HepG2 (cell line): ENCODE results near the gene CHST2. TPM values are rescaled to one million over a fixed set of nuclear protein-coding genes. Genes with fewer than 3 reads are reported as not detected.

Source experiments
- ATAC-seq: fragments of 200-7000 bp; cut with Tn5 transposase; 3 replicates; pipeline ENCODE4 v1.9.1; 2020; ENCODE audit warnings: mild to moderate bottlenecking, moderate library complexity
- BruUV-seq: library from RNA; stranded (reverse); fragments of 400-500 nt; replicated peaks from 2 replicates; lab custom pipeline; 2021; lab: Mats Ljungman, UMichigan
- CTCF ChIA-PET: fragments of 300-600 bp; formaldehyde crosslinking; extraction: SDS; loops from one replicate; lab custom pipeline; 2021; ENCODE audit warnings: low total read pairs, inconsistent platforms, low intra/inter-chr PET ratio; lab: Yijun Ruan, JAX
- POLR2A ChIA-PET: fragments of 350-600 bp; sonication (Branson Sonifier 250); formaldehyde crosslinking; loops from one replicate; lab custom pipeline; 2020; ENCODE audit warnings: antibody characterized with exemption, inconsistent platforms; lab: Yijun Ruan, JAX
- DNase-seq: peaks from one replicate; pipeline ENCODE4 v3.0.0-alpha.2; 2015; ENCODE audit warnings: low spot score
- FAIRE-seq: peaks from 3 replicates; lab custom pipeline; 2011; peaks lifted over from hg19 to GRCh38; lab: Jason Lieb, UNC
- H2AFZ ChIP-seq: one replicate; pipeline ENCODE4 v1.6.1; 2011; ENCODE audit warnings: low read length, inconsistent platforms
- H3K27ac ChIP-seq: fragments of 300-600 bp; 3 replicates; pipeline ENCODE4 v1.8.0; 2011; ENCODE audit warnings: mixed run types, mild to moderate bottlenecking, mixed read lengths, low read length, inconsistent platforms; ENCODE audit not compliant: insufficient read depth; ENCODE audit errors: extremely low read length
- H3K27me3 ChIP-seq, 2 experiments: fragments of 200-600 bp in 1 of 2; 2 replicates in 1 of 2; 3 replicates in 1 of 2; pipeline versions ENCODE4 v1.6.0 to v1.8.0; 2011; ENCODE audit warnings: low read length in 2 of 2, mild to moderate bottlenecking in 2 of 2, moderate library complexity in 2 of 2, inconsistent platforms in 1 of 2; ENCODE audit not compliant: insufficient read depth in 2 of 2, control insufficient read depth in 1 of 2
- H3K36me3 ChIP-seq, 2 experiments: fragments of 200-600 bp in 1 of 2; replicated peaks in 1 of 2; 2 replicates in 1 of 2; 3 replicates in 1 of 2; pipeline versions ENCODE4 v1.5.1 to v1.8.0; 2011; ENCODE audit warnings: low read length in 2 of 2, inconsistent platforms in 1 of 2; ENCODE audit not compliant: insufficient read depth in 2 of 2, control insufficient read depth in 1 of 2
- H3K4me1 ChIP-seq: 2 replicates; pipeline ENCODE4 v1.5.1; 2012; ENCODE audit warnings: low read length, inconsistent platforms; ENCODE audit not compliant: insufficient read depth
- H3K4me2 ChIP-seq: 2 replicates; pipeline ENCODE4 v1.6.0; 2011; ENCODE audit warnings: low read depth, low read length, inconsistent platforms
- H3K4me3 ChIP-seq, 3 experiments: fragments of 200-600 bp in 1 of 3; sonication (generic), shearing (Covaris generic) in 1 of 3; replicated peaks in 1 of 3; 2 replicates each; pipeline ENCODE4 v1.5.1; 2011 to 2016; ENCODE audit warnings: low read length in 3 of 3, inconsistent platforms in 2 of 3, low read depth in 2 of 3, mild to moderate bottlenecking in 2 of 3, control low read depth in 1 of 3, mixed read lengths in 1 of 3; ENCODE audit not compliant: insufficient read depth in 1 of 3
- H3K79me2 ChIP-seq: one replicate; pipeline ENCODE4 v1.6.1; 2011; ENCODE audit warnings: low read length, inconsistent platforms; ENCODE audit not compliant: insufficient read depth
- H3K9ac ChIP-seq: 2 replicates; pipeline ENCODE4 v1.6.0; 2011; ENCODE audit warnings: mild to moderate bottlenecking, low read depth, low read length, inconsistent platforms; ENCODE audit not compliant: insufficient read depth
- H3K9me3 ChIP-seq: 2 replicates; pipeline ENCODE4 v1.5.1; 2012; ENCODE audit warnings: mild to moderate bottlenecking, low read length
- H4K20me1 ChIP-seq: 2 replicates; pipeline ENCODE4 v1.6.0; 2011; ENCODE audit warnings: inconsistent platforms, mild to moderate bottlenecking, low read length, moderate library complexity; ENCODE audit not compliant: insufficient read depth
- AHDC1 ChIP-seq: sonication (generic); formaldehyde crosslinking; IDR thresholded peaks from 2 replicates; pipeline ENCODE4 v1.5.1; 2020; ENCODE audit warnings: mild to moderate bottlenecking, missing genetic modification reagents, borderline replicate concordance
- CREB1 ChIP-seq, 2 experiments: fragments of 450-650 bp in 1 of 2; IDR thresholded peaks; 2 replicates each; pipeline ENCODE4 v1.6.1; 2016 to 2017; ENCODE audit warnings: control low read depth in 1 of 2, mild to moderate bottlenecking in 1 of 2, missing compliant biosample characterization in 1 of 2, missing genetic modification characterization in 1 of 2
- PREB ChIP-seq: sonication (generic); formaldehyde crosslinking; IDR thresholded peaks from 2 replicates; pipeline ENCODE4 v1.4.0; 2020; ENCODE audit warnings: missing genetic modification reagents
- TRAFD1 ChIP-seq: sonication (generic); formaldehyde crosslinking; IDR thresholded peaks from 2 replicates; pipeline ENCODE4 v1.5.1; 2020; ENCODE audit warnings: missing genetic modification reagents, mild to moderate bottlenecking, borderline replicate concordance
- ZEB1 ChIP-seq: IDR thresholded peaks from 2 replicates; pipeline ENCODE4 v1.6.1; 2012; ENCODE audit warnings: mild to moderate bottlenecking, low read depth, inconsistent platforms; ENCODE audit not compliant: insufficient replicate concordance
- WGBS: methylation state at CpG from one replicate; pipeline ENCODE4 v1.1.6; 2017; ENCODE audit warnings: low lambda C conversion rate; 5-methylcytosine and 5-hydroxymethylcytosine counted together
- in situ Hi-C: cut with HindIII; loops from 2 replicates; pipeline ENCODE4 v1.10.0; 2017; ENCODE audit warnings: low pct_unique_long_range_greater_than_20kb; ENCODE audit not compliant: extremely low pct_ligation_motif_present
- intact Hi-C: fragments of 100-400 bp; cut with micrococcal nuclease; formaldehyde crosslinking; loops from one replicate; pipeline ENCODE4 v1.10.0; 2022; ENCODE audit not compliant: unreplicated experiment
- polyA plus RNA-seq, 8 experiments: library from polyadenylated mRNA; depleted of rRNA in 3 of 8; stranded (reverse) in 7 of 8; unstranded in 1 of 8; fragments of >200 nt; fragmentation: Illumina TruSeq in 4 of 8; extraction: Trizol in 4 of 8; gene quantifications; 2 replicates each; pipeline versions ENCODE4 v1.2.1 to v1.2.3, GENCODE V29; 2011 to 2016; ENCODE audit warnings: low read depth in 4 of 8, missing spikeins in 1 of 8, mixed read lengths in 1 of 8; ENCODE audit not compliant: insufficient read depth in 1 of 8
- total RNA-seq, 5 experiments: library from RNA; depleted of rRNA; stranded (reverse); fragments of >200 nt; fragmentation: Illumina TruSeq; extraction: Trizol; gene quantifications; 2 replicates each; pipeline ENCODE4 v1.2.3, GENCODE V29; 2016; ENCODE audit warnings: low read depth in 1 of 5

The CHST2 gene
- total and polyA plus RNA-seq, 2 of the 13 experiments (the other 11 are each of a cell fraction or from before 2014, with no cell fraction given): not detected

- 0 out of 2 replicates have a peak, but pooled peaks have one; percentile 41 for TF ChIP-seq AHDC1 (CRISPR knock-in tag)
These were observed 5.3 kb downstream of the CHST2 start (continued) for GRCh38 chr3:143124601-143125520.

GRCh38 chr3:143127801-143128200 is 8.2 kb downstream of the CHST2 start:
- DNase-seq: no peak
- Histone ChIP-seq H3K4me2 (no peak overlapping the region), H3K4me1 (peaks cover 13% of the 10 kb centered on the region), H4K20me1 (no peaks in the 10 kb centered on the region), H3K36me3 (no peaks in the 10 kb centered on the region), H3K9me3 (no peaks in the 10 kb centered on the region), H2AFZ (no peak overlapping the region), H3K27me3 (peaks cover 2 to 6% of the 10 kb centered on the region in 2 experiments; a peak in 1 of 5 replicates), H3K9ac (no peak overlapping the region), H3K4me3 (no peak overlapping the region), H3K79me2 (no peaks in the 10 kb centered on the region), H3K27ac (no peak overlapping the region)
- intact Hi-C loops (no loop called here), in situ Hi-C loops (no loop called here)
- POLR2A ChIA-PET: no interaction called here
- no TSS peak for BruUV-seq
- FAIRE-seq: no peak
- TF ChIP-seq CREB1 (IDR thresholded peaks at IDR 0.05): no peak
- no peak for TF ChIP-seq CREB1 (CRISPR knock-in tag; IDR thresholded peaks at IDR 0.05)
- TF ChIP-seq ZEB1: no peak
- no peak for TF ChIP-seq PREB (CRISPR knock-in tag)
- no peak for TF ChIP-seq TRAFD1 (CRISPR knock-in tag)
- WGBS: 67% methylated on average over 3 of the region's 3 CpGs
- CTCF ChIA-PET: no interaction called here
- no peak for ATAC-seq
